ENCODE results near the gene NUMBL.

NUMBL gene

GRCh38 chr19:40718774-40719391 lies 28.4 kb upstream of the NUMBL start:
- TF ChIP-seq USF1 (IDR thresholded peaks at IDR 0.05) (peak; percentile 92), FOXM1 (IDR thresholded peaks at IDR 0.05; ENCODE audit: borderline replicate concordance, low read depth) (no peak), MAX (IDR thresholded peaks at IDR 0.05) (peak; percentile 89), CREB1 (IDR thresholded peaks at IDR 0.05; ENCODE audit: low read depth) (no peak), REST (IDR thresholded peaks at IDR 0.05; ENCODE audit: low read depth) (no peak), ZBTB7A (IDR thresholded peaks at IDR 0.05; ENCODE audit: low read depth) (peak; percentile 82; the same call in 1 of the 2 replicates), TCF12 (IDR thresholded peaks at IDR 0.05; ENCODE audit: low read depth) (peak; percentile 86), RAD21 (IDR thresholded peaks at IDR 0.05; ENCODE audit: low read depth) (peak; percentile 24; the same call in 1 of the 2 replicates), EP300 (IDR thresholded peaks at IDR 0.05; ENCODE audit: borderline replicate concordance) (peak; percentile 66; the same call in 1 of the 2 replicates), YY1 (IDR thresholded peaks at IDR 0.05; ENCODE audit: low read depth) (no peak), CEBPB (IDR thresholded peaks at IDR 0.05) (no peak), NFIC (IDR thresholded peaks at IDR 0.05) (peak; percentile 53; the same call in 1 of the 2 replicates)

GRCh38 chr19:40717880-40718773 lies 27.7 kb upstream of the NUMBL start:
- TF ChIP-seq EGR1 (IDR thresholded peaks at IDR 0.05): no peak
- TF ChIP-seq EP300 (IDR thresholded peaks at IDR 0.05; ENCODE audit: borderline replicate concordance): no peak
- no peak for TF ChIP-seq RAD21 (IDR thresholded peaks at IDR 0.05; ENCODE audit: low read depth)
- no peak for TF ChIP-seq ZBTB7A (IDR thresholded peaks at IDR 0.05; ENCODE audit: low read depth)
- no peak for TF ChIP-seq YY1 (IDR thresholded peaks at IDR 0.05; ENCODE audit: low read depth)
- TF ChIP-seq TAF1 (IDR thresholded peaks at IDR 0.05; ENCODE audit: low read depth): no peak
- TF ChIP-seq TCF12 (IDR thresholded peaks at IDR 0.05; ENCODE audit: low read depth): no peak
- TF ChIP-seq MAX (IDR thresholded peaks at IDR 0.05): no peak
- TF ChIP-seq REST (IDR thresholded peaks at IDR 0.05; ENCODE audit: low read depth): no peak
- no peak for TF ChIP-seq CREB1 (IDR thresholded peaks at IDR 0.05; ENCODE audit: low read depth)
- no peak for TF ChIP-seq NFIC (IDR thresholded peaks at IDR 0.05)
- no peak for TF ChIP-seq FOXM1 (IDR thresholded peaks at IDR 0.05; ENCODE audit: borderline replicate concordance, low read depth)
- no peak for TF ChIP-seq CEBPB (IDR thresholded peaks at IDR 0.05)
- no peak for TF ChIP-seq USF1 (IDR thresholded peaks at IDR 0.05)
- TF ChIP-seq TEAD4 (IDR thresholded peaks at IDR 0.05): no peak

GRCh38 chr19:40717325-40717879 lies 27.0 kb upstream of the NUMBL start:
- TF ChIP-seq RAD21 (IDR thresholded peaks at IDR 0.05; ENCODE audit: low read depth): no peak
- TF ChIP-seq USF1 (IDR thresholded peaks at IDR 0.05): no peak
- no peak for TF ChIP-seq NFIC (IDR thresholded peaks at IDR 0.05)
- no peak for TF ChIP-seq FOXM1 (IDR thresholded peaks at IDR 0.05; ENCODE audit: borderline replicate concordance, low read depth)
- TF ChIP-seq MAX (IDR thresholded peaks at IDR 0.05): no peak; the same call in 1 of the 2 replicates
- TF ChIP-seq CEBPB (IDR thresholded peaks at IDR 0.05): no peak
- no peak for TF ChIP-seq TCF12 (IDR thresholded peaks at IDR 0.05; ENCODE audit: low read depth)
- no peak for TF ChIP-seq YY1 (IDR thresholded peaks at IDR 0.05; ENCODE audit: low read depth)
- TF ChIP-seq CREB1 (IDR thresholded peaks at IDR 0.05; ENCODE audit: low read depth): no peak
- TF ChIP-seq TAF1 (IDR thresholded peaks at IDR 0.05; ENCODE audit: low read depth): no peak
- no peak for TF ChIP-seq TEAD4 (IDR thresholded peaks at IDR 0.05)
- no peak for TF ChIP-seq EGR1 (IDR thresholded peaks at IDR 0.05)
- TF ChIP-seq EP300 (IDR thresholded peaks at IDR 0.05; ENCODE audit: borderline replicate concordance): no peak
- TF ChIP-seq ZBTB7A (IDR thresholded peaks at IDR 0.05; ENCODE audit: low read depth): no peak
- TF ChIP-seq REST (IDR thresholded peaks at IDR 0.05; ENCODE audit: low read depth): no peak
